Epithelial cell of proximal tubule (primary cell): ENCODE results near the gene EIF2B5. TPM values are rescaled to one million over a fixed set of nuclear protein-coding genes. Genes with fewer than 3 reads are reported as not detected.
A peak's percentile ranks its signal among the peaks of the same experiment; 100 is the strongest.
"Not testable (repeated sequence)": the region's sequence is repeated elsewhere in the genome, so short reads cannot be mapped to it uniquely, and the experiment has no call there.

Experiments
- DNase-seq: peaks from one replicate; pipeline ENCODE4 v3.0.0-alpha.2; 2011; ENCODE audit warnings: low read depth
- H3K4me3 ChIP-seq: 2 replicates; pipeline ENCODE4 v1.5.1; 2011; ENCODE audit warnings: low read depth, mild to moderate bottlenecking, low read length
- total RNA-seq: library from RNA; depleted of rRNA; stranded (reverse); fragments of >200 nt; gene quantifications from 2 replicates; pipeline ENCODE4 v1.2.3, GENCODE V29; 2015
- TF ChIP-seq, protein P1 (sequence below): conservative IDR thresholded peaks from 2 replicates; pipeline ENCODE4 v1.5.1; 2012; ENCODE audit warnings: low read depth, mild to moderate bottlenecking, low read length

Gene EIF2B5
- total RNA-seq, 1 donor from 2014 or later, result 26.3 TPM

DNA sequence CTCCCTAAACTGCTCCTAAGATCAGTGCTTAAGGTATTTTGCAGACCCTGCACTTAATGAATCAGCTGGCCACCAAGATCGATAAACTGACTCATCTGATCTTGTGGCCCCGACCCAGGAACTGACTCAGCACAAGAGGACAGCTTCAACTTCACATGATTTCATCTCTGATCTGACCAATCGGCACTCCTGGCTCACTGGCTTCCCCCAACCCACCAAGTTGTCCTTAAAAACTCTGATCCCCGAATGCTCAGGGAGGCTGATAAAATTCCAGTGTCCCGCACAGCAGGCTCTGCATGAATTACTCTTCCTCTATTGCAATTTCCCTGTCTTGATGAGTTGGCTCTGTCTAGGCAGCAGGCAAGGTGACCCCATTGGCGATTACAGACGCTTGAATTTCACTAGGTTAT is 24.8 kb upstream of the EIF2B5 start:
- peak; percentile 10 for DNase-seq
- TF ChIP-seq, protein P1, sequence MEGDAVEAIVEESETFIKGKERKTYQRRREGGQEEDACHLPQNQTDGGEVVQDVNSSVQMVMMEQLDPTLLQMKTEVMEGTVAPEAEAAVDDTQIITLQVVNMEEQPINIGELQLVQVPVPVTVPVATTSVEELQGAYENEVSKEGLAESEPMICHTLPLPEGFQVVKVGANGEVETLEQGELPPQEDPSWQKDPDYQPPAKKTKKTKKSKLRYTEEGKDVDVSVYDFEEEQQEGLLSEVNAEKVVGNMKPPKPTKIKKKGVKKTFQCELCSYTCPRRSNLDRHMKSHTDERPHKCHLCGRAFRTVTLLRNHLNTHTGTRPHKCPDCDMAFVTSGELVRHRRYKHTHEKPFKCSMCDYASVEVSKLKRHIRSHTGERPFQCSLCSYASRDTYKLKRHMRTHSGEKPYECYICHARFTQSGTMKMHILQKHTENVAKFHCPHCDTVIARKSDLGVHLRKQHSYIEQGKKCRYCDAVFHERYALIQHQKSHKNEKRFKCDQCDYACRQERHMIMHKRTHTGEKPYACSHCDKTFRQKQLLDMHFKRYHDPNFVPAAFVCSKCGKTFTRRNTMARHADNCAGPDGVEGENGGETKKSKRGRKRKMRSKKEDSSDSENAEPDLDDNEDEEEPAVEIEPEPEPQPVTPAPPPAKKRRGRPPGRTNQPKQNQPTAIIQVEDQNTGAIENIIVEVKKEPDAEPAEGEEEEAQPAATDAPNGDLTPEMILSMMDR, result no peak
- H3K4me3 ChIP-seq, result no peak overlapping the region

GRCh38 chr3:184116017-184116416 is 19.1 kb upstream of the EIF2B5 start:
- TF ChIP-seq, protein P1, result no peak
- H3K4me3 ChIP-seq, result no peak overlapping the region
- no peak for DNase-seq

GRCh38 chr3:184117636-184118035 is 17.5 kb upstream of the EIF2B5 start:
- no peak for DNase-seq
- TF ChIP-seq, protein P1, result no peak

GRCh38 chr3:184121031-184121430 is 14.1 kb upstream of the EIF2B5 start:
- not testable (repeated sequence) for DNase-seq, H3K4me3 ChIP-seq

More at GRCh38 chr3:184117636-184118035, 17.5 kb upstream of the EIF2B5 start:
- no peak overlapping the region for H3K4me3 ChIP-seq

DNA sequence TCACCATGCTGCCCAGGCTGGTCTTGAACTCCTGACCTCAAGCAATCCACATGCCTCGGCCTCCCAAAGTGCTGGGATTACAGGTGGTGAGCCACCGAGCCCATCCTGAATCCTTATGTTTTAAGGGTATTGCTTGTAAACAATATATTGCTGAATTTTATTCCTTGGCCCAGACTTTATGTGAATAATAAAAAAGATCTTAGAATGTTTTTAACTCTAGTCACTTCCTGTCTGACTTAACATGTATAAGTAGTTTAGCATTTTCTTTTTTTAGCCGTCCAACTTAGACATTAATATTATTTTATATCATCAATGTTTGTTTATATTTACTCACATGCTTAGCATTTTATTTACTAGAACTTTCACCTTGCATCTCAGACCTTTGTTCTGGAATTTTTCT is 9.2 kb upstream of the EIF2B5 start:
- TF ChIP-seq, protein P1, result no peak
- DNase-seq, result no peak
- no peak overlapping the region for H3K4me3 ChIP-seq

- no peak for DNase-seq
- H3K4me3 ChIP-seq, result no peak overlapping the region
- TF ChIP-seq, protein P1, result peak; percentile 54
Measured at GRCh38 chr3:184129012-184129411, 6.1 kb upstream of the EIF2B5 start.

GRCh38 chr3:184132945-184133344 is 2.2 kb upstream of the EIF2B5 start:
- TF ChIP-seq, protein P1, result no peak
- H3K4me3 ChIP-seq, result no peak overlapping the region

More at GRCh38 chr3:184132945-184133344, 2.2 kb upstream of the EIF2B5 start:
- DNase-seq, result no peak
